Bone marrow (tissue), 2 donors: Measurements from ENCODE around the gene HCAR3.
"Not testable (repeated sequence)": the region's sequence is repeated elsewhere in the genome, so short reads cannot be mapped to it uniquely, and the experiment has no call there.

ENCODE experiments used
- DNase-seq, 2 donors: peaks; one replicate each; lab custom pipeline; 2025; lab: John Stamatoyannopoulos, UW

Gene HCAR3

DNA sequence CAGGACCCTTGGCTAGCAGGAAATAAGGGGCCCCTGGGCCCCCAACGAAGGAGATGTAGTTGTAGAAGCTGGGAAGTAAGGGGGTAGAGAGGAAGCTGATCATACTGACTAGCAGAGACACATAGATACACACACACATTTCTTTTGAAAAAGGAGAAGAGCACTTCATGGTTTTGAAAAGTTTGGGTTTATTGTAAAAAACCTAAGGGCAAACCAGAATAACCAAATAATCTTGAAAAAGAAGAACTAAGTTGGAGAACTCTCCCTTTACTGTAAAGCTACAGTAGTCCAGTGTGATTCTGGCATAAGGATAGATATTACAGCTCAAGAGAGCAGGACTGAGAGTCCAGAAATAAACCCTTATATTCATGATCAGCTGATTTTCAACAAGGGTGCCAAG lies 5.8 kb upstream of the HCAR3 start:
- DNase-seq = peak in 1 of 2 donors; percentile 56

DNA sequence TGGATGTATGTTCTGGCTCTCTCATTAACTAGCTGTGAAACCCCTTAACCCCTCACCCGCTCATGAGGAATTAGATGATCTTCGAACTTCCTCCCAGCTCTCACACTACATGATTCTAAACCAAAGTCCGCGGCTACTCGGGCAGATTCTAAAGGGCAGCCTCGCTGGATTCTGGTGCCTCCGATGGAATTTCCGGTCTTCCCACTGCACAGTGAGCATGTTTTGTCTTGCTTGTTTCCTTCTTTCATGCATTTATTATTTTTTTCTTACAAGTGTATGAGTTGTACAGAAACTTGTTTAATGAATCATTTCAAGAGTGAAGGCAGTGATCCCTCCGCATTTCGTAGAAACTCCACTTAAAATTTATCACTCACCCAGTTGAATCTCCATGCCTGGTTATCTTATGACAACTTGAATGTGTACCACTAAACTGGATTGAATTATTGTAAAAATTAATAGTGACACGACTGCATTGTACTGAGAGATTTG lies 4.5 kb upstream of the HCAR3 start:
- DNase-seq = no peak

DNA sequence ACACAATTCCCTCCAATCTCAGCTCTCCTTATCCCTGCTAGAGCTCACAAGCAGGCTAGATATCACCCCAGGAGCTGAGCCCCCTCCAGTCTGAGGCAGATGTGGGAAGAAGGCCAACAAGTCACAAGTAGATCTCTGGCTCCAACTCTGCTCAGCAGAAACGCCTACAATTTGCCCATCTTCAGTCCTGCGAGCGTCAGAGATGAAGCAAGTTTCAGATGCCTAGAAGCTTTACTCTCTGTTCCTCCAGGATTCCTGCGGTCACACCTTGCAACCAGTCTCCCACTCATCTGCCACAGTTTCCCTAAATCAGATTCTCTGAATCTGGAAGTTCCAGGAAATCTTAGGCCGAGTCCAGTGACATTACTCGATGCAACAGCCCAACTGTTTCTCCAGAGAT lies 1.4 kb downstream of the HCAR3 start:
- DNase-seq = not testable (repeated sequence)

DNA sequence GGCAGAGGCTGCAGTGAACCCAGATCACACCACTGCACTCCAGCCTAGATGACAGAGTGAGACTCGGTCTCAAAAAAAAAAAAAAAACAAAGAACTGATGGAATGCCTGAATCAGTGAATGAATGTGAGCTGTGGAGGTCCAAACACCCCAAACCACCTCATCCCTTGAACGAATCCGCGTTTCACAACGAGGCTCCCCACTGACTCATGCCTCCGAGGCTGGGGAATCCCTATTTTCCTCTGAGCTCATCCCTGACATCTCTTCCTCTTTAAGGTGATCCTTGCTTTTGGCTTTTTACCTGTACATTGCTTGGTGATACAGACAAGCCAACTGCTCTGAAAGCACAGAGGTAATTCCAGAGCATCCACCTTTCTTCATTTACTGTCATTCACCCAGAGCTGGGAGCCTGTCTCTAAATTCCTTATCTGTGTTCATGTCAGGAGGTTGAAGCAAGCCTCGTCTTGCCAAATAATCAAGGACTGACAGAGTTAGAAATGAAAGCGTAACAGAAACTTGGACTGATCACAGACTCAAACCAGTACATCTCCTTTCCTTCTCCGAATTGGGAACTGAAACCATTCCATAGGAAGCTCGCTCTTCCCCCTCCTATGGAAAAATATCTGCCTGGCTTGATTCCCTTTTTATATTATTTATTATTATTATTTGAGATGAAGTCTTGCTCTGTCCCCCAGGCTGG lies 3.0 kb downstream of the HCAR3 start:
- DNase-seq = not testable (repeated sequence)

DNA sequence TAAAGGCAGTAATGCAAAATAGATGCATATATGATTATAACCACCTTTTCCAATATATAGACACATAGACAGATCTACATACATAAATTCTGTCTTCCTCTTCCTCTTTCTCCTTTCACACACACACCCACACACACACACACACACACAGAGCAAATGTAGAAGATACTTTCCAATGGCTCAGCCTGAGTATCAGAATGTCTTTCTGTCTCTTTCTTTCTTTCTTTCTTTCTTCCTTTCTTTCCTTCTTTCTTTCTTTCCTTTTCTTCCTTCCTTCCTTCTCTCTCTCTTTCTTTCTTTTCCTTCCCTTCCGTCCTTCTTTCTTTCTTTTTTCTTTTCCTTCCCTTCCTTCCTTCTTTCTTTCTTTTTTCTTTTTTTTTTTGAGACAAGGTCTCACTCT lies 5.3 kb downstream of the HCAR3 start:
- DNase-seq = peak in 1 of 2 donors; percentile 13

DNA sequence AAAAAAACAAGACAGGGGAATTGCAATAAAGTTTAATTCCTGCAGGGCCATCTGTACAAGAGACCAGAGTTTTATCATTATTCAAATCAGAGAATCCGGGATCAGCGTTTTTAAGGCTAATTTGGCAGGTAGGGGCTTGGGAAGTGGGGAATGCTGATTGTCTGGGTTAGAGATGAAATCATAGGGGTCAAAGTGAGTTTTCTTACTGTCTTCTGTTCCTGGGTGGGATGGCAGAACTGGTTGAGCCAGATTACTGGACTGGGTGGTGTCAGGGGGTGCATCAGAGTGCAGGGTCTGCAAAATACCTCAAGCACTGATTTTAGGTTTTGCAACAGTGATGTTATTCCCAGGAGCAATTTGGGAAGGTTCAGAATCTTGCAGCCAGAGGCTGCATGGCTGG lies 6.3 kb downstream of the HCAR3 start:
- DNase-seq = not testable (repeated sequence)

DNA sequence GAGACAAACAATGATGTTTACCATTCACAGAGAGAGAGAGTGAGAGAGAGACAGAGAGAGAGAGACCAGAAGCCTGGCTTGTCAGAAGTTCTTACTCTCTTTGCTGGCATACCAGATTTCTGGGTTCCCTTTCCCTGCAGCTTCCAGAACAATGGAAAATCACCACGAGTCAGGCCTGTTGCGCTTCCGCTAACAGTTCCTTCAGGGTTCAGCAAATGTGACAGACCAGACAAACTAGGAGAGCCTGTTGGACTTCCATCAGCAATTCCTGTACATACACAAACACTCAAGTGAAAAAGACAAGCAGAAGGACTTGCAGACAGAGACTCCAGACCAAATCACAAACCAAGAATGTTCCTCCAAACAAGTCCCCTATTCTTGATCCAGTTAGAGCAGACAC lies 7.3 kb downstream of the HCAR3 start:
- DNase-seq = not testable (repeated sequence)

DNA sequence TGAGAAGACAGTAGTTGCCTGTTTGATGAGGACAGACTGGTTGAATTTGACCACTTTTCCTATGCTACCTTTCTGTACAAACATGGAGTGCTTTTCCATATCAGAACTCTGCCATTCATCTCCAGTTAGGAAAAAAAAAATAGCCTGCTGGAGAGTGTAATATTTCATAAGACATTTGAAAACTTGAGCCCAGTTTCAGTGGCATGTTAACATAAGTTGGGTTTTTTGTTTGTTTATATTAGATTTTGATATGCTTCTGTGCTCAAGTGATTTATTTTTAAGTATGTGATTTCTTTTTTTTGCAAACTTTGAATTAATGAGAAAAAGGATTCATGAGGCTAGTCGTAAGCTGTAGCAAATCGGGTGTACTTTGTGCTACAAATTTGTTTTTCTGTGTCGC lies 12.8 kb downstream of the HCAR3 start:
- DNase-seq = not testable (repeated sequence)

DNA sequence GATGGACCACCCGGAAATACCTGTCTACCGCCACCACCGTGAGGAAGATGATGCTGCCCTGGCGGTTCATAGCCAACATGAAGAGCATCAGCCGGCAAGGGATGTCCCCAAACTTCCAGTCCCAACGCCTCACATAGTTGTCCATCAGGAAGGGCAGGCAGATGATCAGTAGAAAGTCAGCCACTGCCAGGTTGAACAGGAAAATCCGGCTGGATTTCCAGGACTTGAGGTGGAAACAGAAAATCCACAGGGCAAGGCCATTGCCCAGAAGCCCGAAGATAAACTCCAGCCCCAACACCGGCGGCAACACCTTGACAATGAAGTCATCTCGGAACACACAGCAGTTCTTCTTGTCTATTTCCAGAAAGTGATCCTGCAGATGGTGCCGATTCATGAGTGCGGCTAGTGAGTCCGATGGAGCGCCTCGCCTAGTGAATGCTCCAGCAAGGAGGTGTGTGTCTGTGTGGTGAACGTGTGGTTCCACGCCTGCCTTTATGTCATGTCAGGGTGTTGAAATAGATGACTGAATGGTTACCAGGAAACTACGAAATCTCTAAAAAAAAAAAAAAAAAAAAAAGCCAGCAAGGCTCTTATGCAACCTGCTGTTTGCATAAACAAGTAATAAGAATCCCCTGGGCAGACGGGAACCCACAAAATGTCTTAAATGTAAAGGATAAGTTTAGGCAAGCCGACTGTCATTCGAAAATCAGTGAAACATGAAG lies 13.6 kb downstream of the HCAR3 start, which contains the start of gene HCAR2:
Gene HCAR2, minus strand, starts transcription at position 468 of the 722 bp plus-strand sequence. Its CDS starts 74 bp downstream, at position 394.
- DNase-seq = peak in 1 of 2 donors; percentile 22

DNA sequence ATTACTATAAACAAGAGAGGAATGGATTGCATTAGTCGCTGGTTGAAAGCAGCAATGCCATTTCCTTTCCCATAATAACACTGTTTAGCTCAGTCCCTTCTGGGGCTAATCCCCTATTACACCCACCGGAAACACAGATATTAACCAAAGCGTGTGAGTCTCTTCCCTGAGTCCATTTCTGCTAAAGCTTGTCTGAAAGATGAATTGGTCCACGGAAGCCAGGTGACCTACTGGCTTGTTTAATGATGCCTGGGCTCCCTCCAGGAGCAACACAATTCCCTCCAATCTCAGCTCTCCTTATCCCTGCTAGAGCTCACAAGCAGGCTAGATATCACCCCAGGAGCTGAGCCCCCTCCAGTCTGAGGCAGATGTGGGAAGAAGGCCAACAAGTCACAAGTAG lies 15.1 kb downstream of the HCAR3 start:
- not testable (repeated sequence) for DNase-seq

DNA sequence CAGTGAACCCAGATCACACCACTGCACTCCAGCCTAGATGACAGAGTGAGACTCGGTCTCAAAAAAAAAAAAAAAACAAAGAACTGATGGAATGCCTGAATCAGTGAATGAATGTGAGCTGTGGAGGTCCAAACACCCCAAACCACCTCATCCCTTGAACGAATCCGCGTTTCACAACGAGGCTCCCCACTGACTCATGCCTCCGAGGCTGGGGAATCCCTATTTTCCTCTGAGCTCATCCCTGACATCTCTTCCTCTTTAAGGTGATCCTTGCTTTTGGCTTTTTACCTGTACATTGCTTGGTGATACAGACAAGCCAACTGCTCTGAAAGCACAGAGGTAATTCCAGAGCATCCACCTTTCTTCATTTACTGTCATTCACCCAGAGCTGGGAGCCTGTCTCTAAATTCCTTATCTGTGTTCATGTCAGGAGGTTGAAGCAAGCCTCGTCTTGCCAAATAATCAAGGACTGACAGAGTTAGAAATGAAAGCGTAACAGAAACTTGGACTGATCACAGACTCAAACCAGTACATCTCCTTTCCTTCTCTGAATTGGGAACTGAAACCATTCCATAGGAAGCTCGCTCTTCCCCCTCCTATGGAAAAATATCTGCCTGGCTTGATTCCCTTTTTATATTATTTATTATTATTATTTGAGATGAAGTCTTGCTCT lies 16.4 kb downstream of the HCAR3 start:
- DNase-seq = not testable (repeated sequence)

DNA sequence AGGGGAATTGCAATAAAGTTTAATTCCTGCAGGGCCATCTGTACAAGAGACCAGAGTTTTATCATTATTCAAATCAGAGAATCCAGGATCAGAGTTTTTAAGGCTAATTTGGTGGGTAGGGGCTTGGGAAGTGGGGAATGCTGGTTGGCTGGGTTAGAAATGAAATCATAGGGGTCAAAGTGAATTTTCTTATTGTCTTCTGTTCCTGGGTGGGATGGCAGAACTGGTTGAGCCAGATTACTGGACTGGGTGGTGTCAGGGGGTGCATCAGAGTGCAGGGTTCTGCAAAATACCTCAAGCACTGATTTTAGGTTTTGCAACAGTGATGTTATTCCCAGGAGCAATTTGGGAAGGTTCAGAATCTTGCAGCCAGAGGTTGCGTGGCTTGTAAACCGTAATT lies 19.7 kb downstream of the HCAR3 start:
- not testable (repeated sequence) for DNase-seq

DNA sequence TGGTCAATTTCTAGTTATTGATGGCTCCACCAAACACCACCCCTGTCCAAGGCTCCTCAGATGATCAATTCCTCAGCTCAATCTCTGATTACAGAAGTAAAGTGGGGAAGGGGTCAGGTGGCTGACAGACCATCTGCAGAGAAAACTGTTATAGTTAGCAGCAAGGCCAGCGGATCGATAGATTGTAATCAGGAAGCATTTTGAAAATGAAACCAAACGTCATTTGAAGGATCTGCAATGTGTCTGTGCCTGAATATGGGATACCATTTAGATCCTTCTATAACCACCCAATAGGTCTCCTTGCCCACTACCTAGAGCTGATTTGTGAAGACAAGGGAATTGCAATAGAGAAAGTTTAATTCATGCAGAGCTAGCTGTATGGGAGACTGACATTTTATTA lies 25.0 kb downstream of the HCAR3 start:
- no peak for DNase-seq

DNA sequence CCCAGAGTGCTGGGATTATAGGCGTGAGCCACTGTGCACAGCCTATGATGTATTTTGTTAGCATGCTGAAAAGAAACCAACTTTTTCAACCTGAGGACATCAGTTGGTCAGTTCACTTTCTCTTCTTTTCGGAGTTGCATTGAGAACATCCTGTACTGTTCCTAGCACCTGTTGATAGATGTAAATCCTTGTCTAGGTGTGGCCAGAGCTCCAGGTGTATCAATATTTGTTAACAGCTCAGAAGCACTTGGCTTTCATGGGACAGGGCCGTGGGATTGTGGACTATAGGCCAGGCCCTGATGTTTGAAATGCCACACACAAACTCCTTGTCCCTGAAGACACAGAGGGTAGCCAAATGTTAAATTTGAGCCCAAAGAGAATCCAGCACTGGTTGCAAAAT lies 28.3 kb downstream of the HCAR3 start:
- DNase-seq = no peak

DNA sequence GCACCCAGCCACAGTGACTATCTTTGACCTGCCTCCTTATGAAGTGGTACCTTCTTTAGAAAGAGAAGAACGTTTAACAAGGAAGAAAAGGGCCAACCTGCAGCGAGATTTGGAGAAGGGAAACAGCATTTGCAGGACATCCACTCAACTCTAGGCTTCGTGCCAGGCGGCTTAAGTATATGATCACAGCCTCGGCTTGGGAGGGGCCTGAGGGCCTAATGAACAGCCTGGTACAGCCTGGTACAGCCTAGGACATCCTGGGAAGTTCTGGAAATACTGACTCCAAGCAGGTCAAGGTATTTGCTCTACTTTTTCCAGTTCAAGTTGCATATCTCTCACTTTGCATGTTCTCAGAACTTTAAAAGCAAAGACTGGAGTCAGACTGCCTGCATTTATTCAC lies 29.5 kb downstream of the HCAR3 start:
- no peak for DNase-seq

DNA sequence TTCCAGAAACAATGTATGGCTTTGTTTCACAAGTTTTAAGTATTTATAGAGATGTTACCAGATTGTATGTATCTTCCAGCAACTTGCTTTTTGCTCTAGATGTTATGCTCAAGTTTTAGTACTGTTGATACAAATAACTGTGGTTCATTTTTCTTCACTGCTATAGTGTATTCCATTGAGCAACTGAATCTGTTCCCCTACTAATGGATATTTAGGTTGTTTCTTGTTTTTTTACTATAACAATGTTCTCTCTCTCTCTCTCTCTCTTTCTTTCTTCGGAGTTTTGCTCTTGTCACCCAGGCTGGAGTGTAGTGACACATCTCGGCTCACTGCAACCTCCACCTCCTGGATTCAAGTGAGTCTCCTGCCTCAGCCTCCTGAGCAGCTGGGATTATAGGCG lies 30.1 kb downstream of the HCAR3 start:
- DNase-seq = no peak

DNA sequence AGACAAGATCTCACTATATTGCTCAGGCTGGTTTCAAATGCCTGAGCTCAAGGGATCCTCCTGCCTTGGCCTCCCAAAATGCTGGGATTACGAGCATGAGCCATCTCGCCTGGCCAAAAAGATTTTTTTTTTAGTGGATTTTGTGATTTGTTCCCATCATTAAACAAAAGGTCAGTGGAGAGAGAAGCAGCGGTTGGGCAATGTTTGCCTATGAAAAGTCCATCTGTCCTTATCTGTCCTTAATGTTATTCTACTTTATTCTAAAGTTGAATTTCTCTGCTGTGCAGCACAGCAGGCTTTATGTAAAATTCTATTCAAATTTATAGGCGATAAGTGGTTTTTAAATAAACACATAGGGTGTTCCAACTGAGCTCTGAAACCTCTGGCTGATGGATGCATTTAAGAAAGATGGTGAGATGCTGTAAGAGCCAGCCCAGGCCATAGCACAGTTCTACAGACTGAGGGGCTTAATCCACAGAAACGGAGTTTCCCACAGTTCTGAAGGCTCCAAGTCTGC lies 32.3 kb downstream of the HCAR3 start:
- no peak for DNase-seq

DNA sequence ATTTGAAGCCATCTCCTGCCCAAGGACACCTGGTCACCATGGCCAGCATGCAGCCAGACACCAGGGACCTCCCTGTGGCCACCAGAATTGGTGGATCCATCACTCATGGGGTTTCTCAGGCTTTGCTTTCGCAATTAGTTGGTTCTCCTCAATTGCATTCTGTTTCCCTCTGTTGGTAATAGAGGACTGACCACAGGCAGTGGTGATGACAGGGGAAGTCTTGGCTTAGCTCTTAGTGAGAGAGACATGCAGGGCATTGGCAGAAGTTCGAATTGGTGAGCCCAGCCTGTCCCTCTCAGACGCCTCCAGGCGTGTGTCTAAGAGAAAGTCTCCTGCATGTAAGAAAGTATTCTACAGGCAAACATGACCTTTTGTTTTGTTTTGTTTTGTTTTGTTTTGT lies 34.8 kb downstream of the HCAR3 start:
- DNase-seq = peak in 1 of 2 donors; percentile 24

DNA sequence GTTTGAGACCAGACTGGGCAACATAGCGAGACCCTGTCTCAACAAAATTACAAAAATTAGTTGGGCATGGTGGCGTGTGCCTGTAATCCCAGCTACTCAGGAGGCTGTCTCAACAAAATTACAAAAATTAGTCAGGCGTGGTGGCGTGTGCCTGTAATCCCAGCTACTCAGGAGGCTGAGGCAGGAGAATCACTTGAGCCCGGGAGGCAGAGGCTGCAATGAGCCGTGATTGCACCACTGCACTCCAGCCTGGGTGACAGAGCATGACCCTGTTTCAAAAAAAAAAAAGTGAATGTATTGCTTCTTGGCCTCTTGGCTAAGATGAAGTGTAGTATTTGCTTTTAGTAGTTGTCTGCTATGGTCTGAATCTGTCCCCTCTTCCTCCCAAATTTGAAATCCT lies 35.6 kb downstream of the HCAR3 start:
- DNase-seq = not testable (repeated sequence)

DNA sequence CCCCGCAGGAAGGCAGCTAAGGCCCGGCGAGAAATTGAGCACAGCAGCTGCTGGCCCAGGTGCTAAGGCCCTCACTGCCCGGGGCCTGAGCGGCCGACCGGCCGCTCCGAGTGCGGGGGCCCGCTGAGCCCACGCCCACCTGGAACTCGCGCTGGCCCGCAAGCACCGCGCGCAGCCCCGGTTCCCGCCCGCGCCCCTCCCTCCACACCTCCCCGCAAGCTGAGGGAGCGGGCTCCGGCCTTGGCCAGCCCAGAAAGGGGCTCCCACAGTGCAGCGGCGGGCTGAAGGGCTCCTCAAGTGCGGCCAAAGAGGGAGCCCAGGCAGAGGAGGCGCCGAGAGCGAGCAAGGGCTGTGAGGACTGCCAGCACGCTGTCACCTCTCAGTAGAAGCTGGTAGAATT lies 39.8 kb downstream of the HCAR3 start:
- not testable (repeated sequence) for DNase-seq

DNA sequence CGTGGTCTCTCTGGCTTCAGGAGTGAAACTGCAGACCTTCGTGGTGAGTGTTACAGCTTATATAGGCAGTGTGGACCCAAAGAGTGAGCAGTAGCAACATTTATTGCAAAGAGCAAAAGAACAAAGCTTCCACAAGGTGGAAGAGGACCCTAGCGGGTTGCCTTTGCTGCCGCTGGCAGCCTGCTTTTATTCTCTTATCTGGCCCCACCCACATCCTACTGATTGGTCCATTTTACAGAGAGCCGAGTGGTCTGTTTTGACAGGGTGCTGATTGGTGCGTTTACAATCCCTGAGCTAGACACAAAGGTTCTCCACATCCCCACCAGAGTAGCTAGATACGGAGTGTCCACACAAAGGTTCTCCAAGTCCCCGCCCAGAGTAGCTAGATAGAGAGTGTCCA lies 40.6 kb downstream of the HCAR3 start:
- not testable (repeated sequence) for DNase-seq

DNA sequence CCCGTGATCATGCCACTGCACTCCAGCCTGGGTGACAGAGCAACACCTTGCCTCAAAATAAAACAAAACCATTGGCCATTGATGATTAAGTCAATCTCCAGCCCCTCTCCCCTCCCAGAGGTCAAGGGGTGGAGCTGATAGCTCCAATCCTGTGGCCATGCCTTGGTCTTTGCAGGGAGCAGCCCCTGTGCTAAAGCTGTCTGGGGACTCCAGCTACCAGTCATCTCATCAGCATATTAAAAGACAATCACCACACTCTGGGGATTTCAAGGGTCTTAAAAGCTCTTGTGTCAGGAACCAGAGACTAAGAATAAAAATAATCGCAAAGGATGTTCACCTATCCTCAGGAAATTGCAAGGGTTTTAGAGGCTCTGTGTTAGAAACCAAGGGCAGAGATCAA lies 44.1 kb downstream of the HCAR3 start:
- no peak for DNase-seq
